AG04449 (cell line): Measurements from ENCODE around the gene ITPRID1.

Source experiments
- CTCF ChIA-PET: fragments of 350-600 bp; formaldehyde crosslinking; extraction: SDS; loops from one replicate; lab custom pipeline; 2021; ENCODE audit warnings: antibody characterized with exemption; lab: Yijun Ruan, JAX
- POLR2A ChIA-PET: fragments of 400-600, 350-600 bp; formaldehyde crosslinking; extraction: SDS; loops from one replicate; lab custom pipeline; 2020; ENCODE audit warnings: antibody characterized with exemption, inconsistent platforms; lab: Yijun Ruan, JAX
- DNase-seq: peaks from one replicate; pipeline ENCODE4 v3.0.0-alpha.2; 2010; ENCODE audit warnings: low read depth, low spot score
- H3K4me3 ChIP-seq: 2 replicates; pipeline ENCODE4 v1.5.1; 2011; ENCODE audit warnings: low read depth, mild to moderate bottlenecking, control low read depth, low read length
- CTCF ChIP-seq: IDR thresholded peaks from one replicate; pipeline ENCODE4 v1.5.1; 2011; ENCODE audit warnings: mild to moderate bottlenecking, moderate library complexity, low read length, control low read depth, inconsistent platforms; ENCODE audit not compliant: insufficient read depth; ENCODE audit errors: missing control alignments

ITPRID1 gene

DNA sequence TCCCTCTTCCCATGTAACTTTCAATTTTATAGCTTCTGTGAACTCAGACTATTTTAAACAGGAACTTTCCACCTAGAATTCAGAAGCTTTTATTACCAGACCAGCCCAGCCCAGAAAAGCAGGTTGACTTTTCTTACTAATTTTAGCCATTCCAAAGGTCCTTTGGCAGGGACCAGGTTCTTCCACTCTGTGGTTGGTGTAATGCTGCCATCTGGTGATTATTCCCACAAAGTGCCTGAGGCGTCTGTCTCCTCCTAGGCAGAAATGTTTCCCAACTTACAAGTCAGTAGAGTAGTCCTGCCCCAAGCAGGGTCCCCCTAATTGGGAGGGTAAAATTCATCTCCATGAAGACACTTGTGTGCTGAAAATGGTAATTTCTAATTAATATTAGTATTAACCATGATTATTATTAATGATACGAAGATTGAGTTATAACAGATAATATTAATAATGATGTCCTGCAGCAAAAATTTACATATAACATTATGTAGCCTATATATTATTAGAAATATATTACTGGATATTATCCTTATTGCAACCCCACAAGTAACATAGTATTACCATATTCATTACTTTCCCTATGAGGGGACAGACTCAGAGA, 120.1 kb downstream of the ITPRID1 start:
- peak; percentile 19 for DNase-seq
- H3K4me3 ChIP-seq = no peak overlapping the region
- TF ChIP-seq CTCF = peak; percentile 52
- POLR2A ChIA-PET = no interaction called here
- CTCF ChIA-PET = interaction anchor here (1.0 to 4.2 kb wide), 13 partner anchors 10 to 572 kb away, joined by 3 to 67 read pairs (median 6); no protein-coding TSS in a partner anchor

GRCh38 chr7:31640381-31640780, 126.5 kb downstream of the ITPRID1 start:
- CTCF ChIA-PET = interaction anchor here (1.5 kb wide), 1 partner anchor 94 kb away, joined by 5 read pairs; no protein-coding TSS in a partner anchor
- no peak overlapping the region for H3K4me3 ChIP-seq
- no peak for DNase-seq
- no peak for TF ChIP-seq CTCF
- POLR2A ChIA-PET = no interaction called here

DNA sequence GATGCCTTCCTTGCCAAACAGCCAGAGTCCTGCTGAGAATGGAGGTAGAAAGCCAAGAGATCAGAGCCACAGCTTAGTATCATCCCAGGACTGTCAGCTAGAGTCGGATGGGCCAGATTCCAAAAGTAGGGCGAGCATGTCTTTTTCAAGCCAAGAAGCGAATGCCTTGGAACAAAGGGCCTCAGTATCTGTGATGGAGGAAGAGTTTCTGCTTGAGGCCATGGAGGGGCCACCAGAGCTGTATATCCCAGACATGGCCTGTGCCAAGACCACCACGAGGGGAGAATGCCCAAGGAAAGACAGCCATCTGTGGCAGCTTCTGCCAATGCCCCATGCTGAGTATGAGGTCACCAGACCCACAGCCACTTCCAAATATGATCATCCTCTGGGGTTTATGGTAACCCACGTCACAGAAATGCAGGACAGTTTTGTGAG, 128.8 kb downstream of the ITPRID1 start:
- DNase-seq = no peak
- no peak for TF ChIP-seq CTCF
- ChIA-PET POLR2A (no interaction called here), CTCF (interaction anchor here (4.0 kb wide), 1 partner anchor 8 kb away, joined by 21 read pairs; no protein-coding TSS in a partner anchor)
- H3K4me3 ChIP-seq = no peak overlapping the region

- ChIA-PET CTCF (interaction anchor here (0.9 to 1.5 kb wide), 5 partner anchors 13 to 563 kb away, joined by 3 to 6 read pairs (median 3); no protein-coding TSS in a partner anchor), POLR2A (no interaction called here)
- H3K4me3 ChIP-seq = no peak overlapping the region
- DNase-seq = no peak
- no peak for TF ChIP-seq CTCF
Measured at GRCh38 chr7:31646942-31647341, 133.1 kb downstream of the ITPRID1 start.

DNA sequence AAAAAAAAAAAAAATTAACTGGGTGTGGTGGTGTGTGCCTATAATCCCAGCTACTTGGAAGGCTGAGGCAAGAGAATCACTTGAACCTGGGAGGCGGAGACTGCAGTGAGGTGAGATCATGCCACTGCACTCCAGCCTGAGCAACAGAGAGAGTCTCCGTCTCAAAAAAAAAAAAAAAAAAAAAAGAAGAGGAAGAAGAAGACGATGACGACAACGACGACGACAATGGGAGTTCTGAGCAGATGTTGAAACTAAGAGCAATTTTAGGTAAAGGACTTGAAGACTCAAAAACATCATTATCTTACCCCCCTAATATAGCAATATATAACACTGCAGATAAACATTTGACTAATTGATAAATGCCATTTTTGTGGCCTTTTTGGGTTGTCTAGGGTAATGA, 133.6 kb downstream of the ITPRID1 start:
- no peak overlapping the region for H3K4me3 ChIP-seq
- TF ChIP-seq CTCF = no peak
- POLR2A ChIA-PET = no interaction called here
- no peak for DNase-seq
- CTCF ChIA-PET = interaction anchor here (0.9 to 1.5 kb wide), 4 partner anchors 13 to 560 kb away, joined by 3 to 6 read pairs (median 3); no protein-coding TSS in a partner anchor

- ChIA-PET POLR2A (no interaction called here), CTCF (interaction anchor here (0.6 to 3.6 kb wide), 12 partner anchors 10 to 562 kb away, joined by 3 to 27 read pairs (median 6); no protein-coding TSS in a partner anchor)
Measured at GRCh38 chr7:31648288-31648687, 134.4 kb downstream of the ITPRID1 start.

More at GRCh38 chr7:31648288-31648687, 134.4 kb downstream of the ITPRID1 start:
- no peak overlapping the region for H3K4me3 ChIP-seq
- TF ChIP-seq CTCF = peak; percentile 8
- no peak for DNase-seq
